HG03439 (cell line): ENCODE results near the gene OLFM1.
"Not testable (repeated sequence)": the region's sequence is repeated elsewhere in the genome, so short reads cannot be mapped to it uniquely, and the experiment has no call there.

Experiments used
- ATAC-seq: cut with Tn5 transposase; IDR thresholded peaks from one replicate; pipeline ENCODE4 v1.9.1; 2021; ENCODE audit warnings: mild to moderate bottlenecking, moderate library complexity; ENCODE audit not compliant: unreplicated experiment

Gene OLFM1

DNA sequence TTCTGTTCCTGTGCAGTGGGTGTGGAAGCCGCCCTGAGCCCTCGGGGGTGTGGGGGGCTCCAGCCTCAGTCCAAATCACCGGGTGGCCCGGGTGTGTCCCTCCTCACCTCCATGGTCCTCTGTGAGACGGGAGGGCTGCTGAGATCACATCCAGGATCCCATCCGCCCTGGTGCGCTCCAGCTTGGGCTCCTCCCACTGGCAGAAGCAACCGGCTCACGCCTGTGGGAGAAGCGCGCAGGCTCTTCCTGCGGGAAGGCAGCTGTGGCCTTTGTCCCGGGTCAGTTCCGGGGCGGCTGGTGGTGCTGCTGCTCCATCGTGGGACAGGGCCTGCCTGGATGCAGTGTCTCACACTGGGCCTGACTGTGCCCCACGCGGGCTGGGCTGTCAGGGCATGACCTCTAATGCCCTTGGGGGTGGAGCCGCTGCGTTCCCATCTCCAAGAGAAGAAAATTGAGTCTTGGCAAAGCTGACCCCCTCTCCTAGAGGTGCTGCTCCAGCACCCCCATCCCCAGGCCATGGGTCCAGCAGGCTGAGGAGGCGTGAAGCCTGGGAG, 18.5 kb downstream of the OLFM1 start:
- ATAC-seq, result no peak

DNA sequence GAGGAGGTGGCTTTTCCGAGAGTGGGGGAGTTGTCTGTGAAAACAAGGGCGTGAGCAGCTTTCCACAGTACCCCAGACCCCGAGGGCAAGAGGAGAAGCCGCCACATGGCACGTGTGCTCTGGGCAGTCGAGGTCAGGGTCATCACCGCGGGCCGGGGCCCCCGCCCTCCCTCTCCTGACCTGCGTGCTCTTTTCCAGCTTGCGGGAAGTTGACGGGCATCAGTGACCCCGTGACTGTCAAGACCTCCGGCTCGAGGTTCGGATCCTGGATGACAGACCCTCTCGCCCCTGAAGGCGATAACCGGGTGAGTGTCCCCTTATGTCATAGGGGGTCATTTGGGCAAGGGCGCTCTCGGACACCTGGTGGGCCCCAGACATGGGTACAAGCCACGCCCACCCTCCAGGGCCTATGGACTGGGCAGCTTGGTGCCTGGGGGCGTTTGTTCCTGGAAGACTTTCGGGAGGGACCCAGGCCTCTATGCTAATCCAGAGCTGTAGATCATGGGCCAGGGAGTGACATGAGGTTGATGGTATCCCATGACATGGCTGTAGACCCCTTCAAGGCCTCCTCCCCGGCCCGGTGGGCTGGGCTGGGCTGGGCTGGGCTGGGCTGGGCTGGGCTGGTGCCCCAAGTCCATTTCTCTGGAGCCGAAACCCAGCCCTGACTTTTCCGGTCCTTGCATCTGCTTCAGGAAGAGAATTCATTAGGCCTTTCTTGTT, 19.2 kb downstream of the OLFM1 start:
- no peak for ATAC-seq

DNA sequence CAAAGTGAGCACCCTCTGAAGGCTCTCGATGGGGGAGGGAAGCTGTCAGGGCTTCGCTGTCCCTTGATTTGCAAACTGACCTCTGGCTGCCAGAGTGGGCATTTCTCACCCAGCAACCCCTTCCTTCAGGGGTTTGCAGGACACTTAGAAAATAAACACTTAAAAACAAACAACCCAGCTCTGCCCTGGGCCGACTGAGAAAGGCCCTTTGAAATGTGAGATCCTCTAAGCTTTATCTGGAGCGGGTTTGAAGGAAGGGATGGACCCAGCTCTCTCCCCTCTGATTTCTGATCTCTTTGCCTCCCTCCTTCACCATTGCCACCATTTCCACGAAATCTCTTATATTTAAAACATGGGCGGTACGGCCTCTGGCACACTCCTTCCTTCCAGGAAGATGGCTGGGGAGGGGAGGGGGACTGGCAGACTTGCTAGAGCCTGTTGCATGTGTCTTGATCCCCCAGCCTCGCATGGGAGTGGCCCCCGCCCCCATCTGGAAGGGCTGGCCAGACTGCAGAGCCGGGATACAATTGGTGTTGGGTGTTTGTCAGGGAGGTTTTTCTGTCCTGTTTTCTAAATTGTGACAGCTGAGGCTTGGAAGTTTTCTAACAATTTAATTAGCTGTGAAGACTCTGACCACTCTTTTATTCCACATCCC, 20.2 kb downstream of the OLFM1 start:
- ATAC-seq, result no peak

DNA sequence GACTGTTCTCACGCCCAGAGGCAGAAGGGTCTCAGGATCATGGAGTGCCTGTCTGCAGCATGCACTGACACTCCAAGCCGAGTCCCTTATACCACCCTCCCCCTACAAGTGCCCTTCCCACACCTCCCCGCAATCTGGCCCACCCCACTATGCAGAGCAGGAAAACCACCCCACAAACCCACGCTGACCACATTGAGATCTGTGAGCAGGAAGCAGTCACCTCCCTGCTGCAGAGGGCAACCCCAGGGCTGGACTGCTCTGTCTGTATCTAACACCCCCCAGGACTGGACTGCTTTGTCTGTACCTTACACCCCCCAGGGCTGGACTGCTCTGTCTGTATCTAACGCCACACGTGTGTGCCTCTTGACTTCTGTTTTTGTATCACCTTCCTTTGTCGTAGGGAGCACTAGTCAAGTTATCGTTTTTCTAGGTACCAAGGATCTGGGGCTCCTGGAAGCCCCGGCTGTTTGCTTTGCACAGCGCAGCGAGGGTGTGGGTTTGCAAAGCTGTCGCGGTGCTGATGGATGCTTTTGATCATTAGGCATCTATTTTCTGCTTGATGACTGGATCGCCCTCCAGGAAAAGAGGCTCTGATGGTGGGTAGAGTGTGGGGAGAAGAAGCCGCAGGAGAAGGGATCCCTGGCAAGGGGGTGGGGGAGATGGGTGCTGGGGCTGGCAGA, 21.5 kb downstream of the OLFM1 start:
- no peak for ATAC-seq

DNA sequence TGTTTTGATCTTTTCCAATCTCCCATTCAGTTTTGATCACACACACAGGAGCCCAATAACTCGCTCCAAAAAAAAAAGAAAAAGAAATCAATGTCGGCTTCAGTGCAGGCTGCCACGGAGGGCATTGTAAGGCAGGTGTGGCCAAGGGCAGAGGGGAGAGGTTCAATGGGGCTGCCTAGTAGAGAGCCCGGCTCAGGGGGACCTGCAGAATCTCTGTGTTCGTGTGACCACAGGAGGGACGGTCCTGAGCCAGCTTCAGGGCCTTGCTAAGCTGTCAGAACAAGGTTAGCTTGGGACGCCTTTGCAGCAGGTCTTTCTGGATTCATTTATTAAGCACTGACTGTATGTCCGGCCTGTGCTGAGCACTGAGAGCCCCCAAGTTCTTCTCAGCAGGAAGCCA, 22.2 kb downstream of the OLFM1 start:
- no peak for ATAC-seq

DNA sequence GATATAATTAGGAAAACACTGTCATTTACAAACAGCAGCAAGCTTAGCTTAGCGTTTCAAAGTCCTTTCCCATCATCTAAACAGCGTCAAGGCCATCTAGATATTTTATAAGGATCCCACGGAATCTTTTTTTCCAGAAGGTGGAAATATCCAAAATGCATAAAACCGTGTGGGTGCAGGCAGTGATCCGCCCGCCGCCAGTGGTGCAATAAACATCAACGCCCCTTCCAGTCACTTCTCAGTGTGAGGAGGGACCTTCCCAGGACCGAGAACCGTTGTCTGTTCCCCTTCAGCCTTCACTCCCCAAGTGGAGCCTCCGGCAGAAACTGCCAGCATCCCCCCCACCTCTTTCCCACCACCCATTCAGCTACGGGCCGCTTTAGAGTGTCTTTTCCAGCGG, 22.9 kb downstream of the OLFM1 start:
- ATAC-seq, result no peak

DNA sequence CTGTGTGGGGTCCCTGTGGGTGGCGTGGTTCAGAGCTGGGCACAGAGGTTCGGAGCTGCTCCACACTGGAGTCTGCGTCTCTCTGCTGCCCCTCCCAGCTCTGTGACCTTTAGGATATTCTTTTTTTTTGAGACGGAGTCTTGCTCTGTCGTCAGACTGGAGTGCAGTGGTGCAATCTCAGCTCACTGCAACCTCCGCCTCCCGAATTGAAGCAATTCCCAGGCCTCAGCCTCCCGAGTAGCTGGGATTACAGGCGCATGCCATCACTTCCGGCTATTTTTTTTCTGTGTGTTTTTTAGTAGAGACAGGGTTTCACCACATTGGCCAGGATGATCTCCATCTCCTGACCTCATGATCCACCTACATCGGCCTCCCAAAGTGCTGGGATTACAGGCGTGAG, 24.1 kb downstream of the OLFM1 start:
- not testable (repeated sequence) for ATAC-seq

DNA sequence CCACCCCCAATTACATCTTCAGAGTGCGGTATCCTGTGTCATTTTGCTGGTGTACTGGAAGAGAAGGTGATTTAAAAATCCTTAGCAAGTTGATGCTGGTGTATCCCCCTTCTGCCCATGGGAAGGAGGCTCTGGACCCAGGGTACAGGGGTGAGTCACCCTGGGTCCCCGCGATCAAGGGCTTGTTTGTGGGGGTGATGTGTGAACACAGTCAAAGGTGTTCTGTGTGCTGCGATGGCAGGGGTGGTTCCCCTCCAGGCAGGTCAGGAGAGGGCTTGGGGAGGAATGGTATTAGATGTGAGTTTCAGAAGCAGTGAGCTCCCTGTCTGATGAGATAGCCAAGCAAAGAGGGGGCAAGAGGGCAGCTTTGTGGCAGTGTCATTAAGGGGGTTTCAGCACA, 28.9 kb downstream of the OLFM1 start:
- ATAC-seq, result no peak

DNA sequence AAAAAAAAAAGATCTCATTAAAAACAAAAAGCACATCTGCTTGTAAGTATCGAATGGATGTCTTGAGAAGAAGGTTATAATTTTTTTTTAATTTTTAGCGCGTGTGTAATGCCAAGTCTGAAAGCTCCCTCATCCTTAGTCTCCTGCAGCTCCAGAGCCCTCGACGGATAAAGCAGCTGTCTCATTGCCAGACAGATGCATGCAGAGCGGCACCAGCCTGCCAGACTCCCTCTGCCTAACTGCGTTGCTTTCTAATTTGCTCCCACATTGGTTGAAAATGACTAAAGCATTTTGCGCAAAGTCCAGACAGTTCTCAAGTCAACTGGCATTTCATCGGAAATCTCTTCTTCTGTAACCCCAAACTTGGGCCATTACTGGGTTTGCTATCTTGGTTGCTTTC, 29.4 kb downstream of the OLFM1 start:
- no peak for ATAC-seq

DNA sequence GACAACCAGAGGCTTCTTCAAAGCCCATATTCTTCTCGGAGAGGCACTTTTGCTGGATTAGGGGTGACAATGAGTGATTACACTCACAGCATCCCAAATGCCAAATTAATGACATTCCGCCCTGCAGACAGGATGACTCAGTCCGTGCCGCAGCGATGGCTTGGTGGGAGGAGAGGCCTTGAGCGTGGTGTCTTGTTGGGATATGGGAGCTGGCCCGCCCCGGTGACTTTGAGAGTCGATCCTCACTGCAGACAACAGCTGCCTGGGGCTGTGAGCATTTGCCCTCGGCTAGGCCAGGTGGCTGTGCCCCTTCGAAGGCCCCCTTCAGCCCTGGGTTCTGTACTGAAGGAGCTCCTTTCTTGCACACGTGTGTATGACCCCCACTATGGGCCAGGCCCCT, 29.8 kb downstream of the OLFM1 start:
- no peak for ATAC-seq

DNA sequence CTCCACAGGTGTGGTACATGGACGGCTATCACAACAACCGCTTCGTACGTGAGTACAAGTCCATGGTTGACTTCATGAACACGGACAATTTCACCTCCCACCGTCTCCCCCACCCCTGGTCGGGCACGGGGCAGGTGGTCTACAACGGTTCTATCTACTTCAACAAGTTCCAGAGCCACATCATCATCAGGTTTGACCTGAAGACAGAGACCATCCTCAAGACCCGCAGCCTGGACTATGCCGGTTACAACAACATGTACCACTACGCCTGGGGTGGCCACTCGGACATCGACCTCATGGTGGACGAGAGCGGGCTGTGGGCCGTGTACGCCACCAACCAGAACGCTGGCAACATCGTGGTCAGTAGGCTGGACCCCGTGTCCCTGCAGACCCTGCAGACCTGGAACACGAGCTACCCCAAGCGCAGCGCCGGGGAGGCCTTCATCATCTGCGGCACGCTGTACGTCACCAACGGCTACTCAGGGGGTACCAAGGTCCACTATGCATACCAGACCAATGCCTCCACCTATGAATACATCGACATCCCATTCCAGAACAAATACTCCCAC, 32.1 kb downstream of the OLFM1 start:
- ATAC-seq, result no peak

DNA sequence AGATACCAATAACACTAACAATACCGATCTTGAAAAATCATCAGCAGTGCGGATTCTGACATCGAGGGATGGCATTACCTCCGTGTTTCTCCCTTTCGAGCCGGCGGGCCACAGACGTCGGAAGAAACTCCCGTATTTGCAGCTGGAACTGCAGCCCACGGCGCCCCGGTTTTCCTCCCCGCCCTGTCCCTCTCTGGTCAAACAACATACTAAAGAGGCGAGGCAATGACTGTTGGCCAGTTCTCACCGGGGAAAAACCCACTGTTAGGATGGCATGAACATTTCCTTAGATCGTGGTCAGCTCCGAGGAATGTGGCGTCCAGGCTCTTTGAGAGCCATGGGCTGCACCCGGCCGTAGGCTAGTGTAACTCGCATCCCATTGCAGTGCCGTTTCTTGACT, 32.8 kb downstream of the OLFM1 start:
- ATAC-seq, result no peak

DNA sequence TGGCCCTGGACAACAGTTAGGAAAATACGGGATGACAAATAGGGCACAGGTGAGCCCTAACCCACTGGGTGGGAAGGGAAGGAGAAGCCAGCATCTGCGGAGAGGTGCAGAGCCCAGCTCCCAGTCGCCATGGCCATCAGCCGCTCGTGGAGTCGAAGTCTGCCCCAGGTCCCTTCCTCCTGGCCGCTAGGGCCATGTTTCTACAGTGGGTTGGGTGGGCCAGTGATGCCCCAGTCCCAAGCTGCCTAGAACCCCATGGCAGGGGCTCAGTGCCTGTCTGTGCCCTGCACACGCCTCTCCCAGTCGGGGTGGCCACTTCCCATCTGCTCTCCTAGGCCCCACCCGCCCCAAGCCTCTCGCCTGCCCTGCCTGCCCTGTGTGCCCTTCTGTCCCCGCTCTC, 34.8 kb downstream of the OLFM1 start:
- no peak for ATAC-seq

DNA sequence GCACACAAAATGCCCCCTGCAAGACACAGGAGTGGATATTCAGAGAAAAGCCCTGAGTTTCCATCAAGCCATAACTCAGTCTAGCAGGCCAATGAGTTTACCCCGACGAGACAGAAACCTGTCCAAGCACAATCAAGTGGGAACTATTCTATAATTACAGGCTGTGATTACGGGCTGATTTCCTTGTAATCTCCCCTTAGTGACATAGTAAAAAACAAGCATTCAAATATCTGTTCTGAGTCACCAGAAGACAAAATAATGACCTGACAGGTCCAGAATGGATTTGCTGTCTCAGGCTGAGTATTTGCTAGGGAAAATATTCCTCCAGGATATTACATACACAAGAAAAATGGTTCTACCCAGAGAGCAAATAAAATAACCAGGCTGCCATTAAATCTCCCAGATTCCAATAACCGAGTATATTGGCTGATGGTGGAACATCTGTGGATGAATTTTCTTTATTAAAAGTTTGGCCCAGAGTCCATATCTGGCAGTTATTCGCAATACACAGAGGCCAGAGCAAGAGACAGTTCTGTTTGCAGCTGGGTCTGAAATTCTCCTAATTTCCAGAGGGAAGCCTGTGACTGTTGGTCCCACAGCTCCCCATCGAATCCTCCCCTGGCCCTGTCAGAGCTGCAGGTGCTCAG, 35.8 kb downstream of the OLFM1 start:
- ATAC-seq, result no peak

DNA sequence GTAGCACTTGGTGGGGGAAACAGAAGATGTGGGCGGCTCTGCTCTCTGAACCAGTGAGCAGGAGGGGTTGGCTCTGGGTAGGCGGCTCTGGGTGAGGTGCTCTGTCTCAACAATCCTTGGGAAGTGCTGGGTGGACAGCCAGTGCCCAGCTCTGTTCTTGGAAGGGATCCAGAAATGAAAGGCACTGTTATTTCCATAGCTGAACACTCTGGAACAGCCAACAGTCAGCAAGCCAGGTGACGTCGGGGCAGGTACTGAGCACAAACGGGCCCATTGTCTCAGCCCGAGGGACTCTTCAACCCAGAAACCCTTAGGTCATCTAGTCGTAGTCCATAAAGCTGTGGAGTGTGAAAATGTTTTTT, 36.3 kb downstream of the OLFM1 start:
- ATAC-seq, result no peak

DNA sequence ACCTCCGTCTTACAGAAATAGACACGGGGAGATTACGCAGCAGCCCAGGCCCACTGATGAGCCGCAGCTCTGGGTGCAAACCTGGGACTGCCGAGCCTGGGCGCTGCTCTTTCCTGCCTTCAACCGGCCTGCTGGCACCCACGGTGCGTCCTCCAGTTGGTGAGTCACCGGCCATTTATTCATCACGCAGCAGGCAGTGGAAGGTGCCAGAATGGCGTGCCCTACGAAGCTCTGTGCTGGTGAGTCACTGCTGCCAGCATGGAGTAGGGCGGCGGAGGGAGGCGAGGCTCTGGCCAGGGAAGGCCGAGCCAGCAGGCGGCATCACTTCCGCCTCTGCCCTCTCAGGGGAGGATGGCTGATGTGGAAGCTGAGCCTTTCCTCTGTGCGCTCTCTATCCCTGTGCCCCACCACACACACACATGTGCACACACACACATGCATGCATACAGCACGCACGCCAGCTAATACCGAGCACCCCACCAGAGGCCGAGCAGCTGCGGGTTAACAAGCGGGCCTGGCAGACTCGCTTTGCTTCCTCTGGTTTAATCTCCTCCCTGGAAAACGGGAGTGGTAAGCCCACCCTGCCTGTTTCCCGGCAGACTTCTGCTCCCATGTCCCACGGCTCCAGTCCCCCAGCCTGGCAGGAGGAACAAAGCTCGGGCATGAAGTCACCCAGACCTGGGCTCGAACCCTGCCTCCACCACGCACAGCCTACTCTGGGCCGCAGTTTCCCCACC, 39.2 kb downstream of the OLFM1 start:
- no peak for ATAC-seq

DNA sequence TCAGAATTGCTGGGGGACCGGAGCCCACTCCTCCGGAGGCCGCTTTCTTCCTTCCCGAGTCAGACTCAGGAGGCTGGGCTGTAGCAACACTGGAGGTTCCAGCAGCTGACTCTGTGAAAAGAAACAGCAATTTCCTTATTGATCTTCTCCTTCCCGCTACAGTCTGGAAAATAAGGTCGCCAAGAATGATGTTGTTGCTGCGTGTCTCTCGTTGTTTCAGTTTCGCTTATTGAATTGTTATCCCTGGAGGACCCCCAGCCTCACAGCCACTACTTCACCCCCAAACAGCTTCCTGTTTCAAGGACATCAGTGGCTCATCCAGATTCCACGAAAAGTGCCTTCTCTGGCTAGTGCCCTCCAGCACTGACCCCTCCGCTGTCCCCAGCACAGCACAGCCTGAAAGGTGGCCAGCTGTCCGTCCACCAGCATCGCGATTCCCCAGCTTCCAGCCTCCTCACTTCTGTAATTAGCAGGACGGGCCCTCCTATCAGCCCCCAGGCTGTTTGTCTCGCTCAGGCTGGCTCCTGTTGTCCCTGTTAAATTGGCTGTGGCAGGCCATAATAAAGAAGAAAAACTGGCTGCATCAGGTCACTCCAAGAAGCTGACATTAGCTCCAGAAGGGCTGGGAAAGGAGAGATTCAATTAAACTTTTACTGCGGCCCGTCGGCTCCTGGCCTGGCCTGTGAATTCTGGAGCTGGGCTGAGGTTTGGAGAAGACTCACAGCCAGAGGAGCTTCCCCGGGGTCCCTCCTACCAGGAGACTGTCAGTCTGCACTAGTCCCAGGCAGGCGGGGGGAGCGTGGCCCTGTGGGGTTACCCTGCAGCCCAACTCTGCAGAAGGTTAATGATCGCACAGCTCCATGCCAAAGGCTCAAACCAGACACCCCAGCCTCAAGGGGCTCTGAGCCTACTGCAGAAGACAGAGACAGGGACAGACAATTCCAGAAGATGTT, 40.5 kb downstream of the OLFM1 start:
- ATAC-seq, result no peak

DNA sequence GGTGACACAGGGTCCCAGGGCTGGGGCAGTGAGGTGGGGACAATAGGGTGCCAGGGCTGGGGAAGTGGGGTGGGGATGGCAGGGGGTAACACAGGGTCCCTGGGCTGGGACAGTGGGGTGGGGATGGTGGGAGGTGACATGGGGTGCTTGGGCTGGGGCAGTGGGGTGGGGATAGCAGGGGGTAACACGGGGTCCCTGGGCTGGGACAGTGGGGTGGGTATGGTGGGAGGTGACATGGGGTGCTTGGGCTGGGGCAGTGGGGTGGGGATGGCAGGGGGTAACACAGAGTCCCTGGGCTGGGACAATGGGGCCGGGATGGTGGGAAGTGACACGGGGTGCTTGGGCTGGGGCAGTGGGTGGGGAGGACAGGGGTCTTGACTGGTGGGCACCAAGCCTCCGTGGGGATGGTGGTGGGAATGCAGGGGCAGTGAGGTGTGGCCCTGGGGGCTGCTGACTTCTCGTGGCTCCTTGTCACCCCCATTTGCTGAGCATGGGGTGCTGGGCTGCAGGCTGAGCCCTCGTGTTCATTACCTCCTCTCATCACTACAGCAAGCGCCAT, 41.7 kb downstream of the OLFM1 start:
- ATAC-seq, result no peak
